B cell (primary cell): ENCODE measurements around the gene TIMP2.

Experiments
- EZH2 ChIP-seq: IDR thresholded peaks from 2 replicates; pipeline ENCODE4 v1.6.1; 2012; ENCODE audit warnings: borderline replicate concordance, low read depth, mild to moderate bottlenecking, moderate library complexity, low read length; ENCODE audit not compliant: insufficient read depth, poor library complexity, severe bottlenecking
- TF ChIP-seq, protein P1 (sequence below): fragments of 200-600 bp; IDR thresholded peaks from one replicate; pipeline ENCODE4 v1.8.0; 2022; ENCODE audit warnings: antibody characterized with exemption, mild to moderate bottlenecking

GRCh38 chr17:78884876-78885667 lies 40.1 kb downstream of the TIMP2 start:
- TF ChIP-seq, protein P1, sequence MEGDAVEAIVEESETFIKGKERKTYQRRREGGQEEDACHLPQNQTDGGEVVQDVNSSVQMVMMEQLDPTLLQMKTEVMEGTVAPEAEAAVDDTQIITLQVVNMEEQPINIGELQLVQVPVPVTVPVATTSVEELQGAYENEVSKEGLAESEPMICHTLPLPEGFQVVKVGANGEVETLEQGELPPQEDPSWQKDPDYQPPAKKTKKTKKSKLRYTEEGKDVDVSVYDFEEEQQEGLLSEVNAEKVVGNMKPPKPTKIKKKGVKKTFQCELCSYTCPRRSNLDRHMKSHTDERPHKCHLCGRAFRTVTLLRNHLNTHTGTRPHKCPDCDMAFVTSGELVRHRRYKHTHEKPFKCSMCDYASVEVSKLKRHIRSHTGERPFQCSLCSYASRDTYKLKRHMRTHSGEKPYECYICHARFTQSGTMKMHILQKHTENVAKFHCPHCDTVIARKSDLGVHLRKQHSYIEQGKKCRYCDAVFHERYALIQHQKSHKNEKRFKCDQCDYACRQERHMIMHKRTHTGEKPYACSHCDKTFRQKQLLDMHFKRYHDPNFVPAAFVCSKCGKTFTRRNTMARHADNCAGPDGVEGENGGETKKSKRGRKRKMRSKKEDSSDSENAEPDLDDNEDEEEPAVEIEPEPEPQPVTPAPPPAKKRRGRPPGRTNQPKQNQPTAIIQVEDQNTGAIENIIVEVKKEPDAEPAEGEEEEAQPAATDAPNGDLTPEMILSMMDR = no peak
- no peak for TF ChIP-seq EZH2
